Activated CD8-positive, alpha-beta T cell treated with anti-CD3 and anti-CD28 coated beads, Interleukin-2, amount 10 ng/mL, durations not matched to agents 7 days and 5 days (primary cell): ENCODE results near the gene FUT2. TPM values are rescaled to one million over a fixed set of nuclear protein-coding genes. Genes with fewer than 3 reads are reported as not detected.

Source experiments
- ATAC-seq: fragments of 150-1000 bp; cut with Tn5 transposase; one replicate; pipeline ENCODE4 v1.10.0; 2021; ENCODE audit warnings: moderate library complexity
- CTCF ChIA-PET: fragments of 350-600 bp; sonication (Branson Sonifier 250); formaldehyde crosslinking; loops from one replicate; lab custom pipeline; 2021; ENCODE audit warnings: antibody characterized with exemption; lab: Charles Lee
- POLR2A ChIA-PET: fragments of 350-600 bp; sonication (Branson Sonifier 250); formaldehyde crosslinking; loops from one replicate; lab custom pipeline; 2021; ENCODE audit warnings: antibody characterized with exemption; lab: Charles Lee
- DNase-seq: peaks from one replicate; pipeline ENCODE4 v3.0.0-alpha.2; 2020
- H3K27ac Mint-ChIP-seq: one replicate; pipeline ENCODE4 v1.8.0; 2021; ENCODE audit warnings: mild to moderate bottlenecking, mixed read lengths
- H3K27me3 Mint-ChIP-seq: one replicate; pipeline ENCODE4 v1.8.0; 2021; ENCODE audit warnings: low read depth, mixed read lengths
- H3K36me3 Mint-ChIP-seq: one replicate; pipeline ENCODE4 v1.8.0; 2021; ENCODE audit warnings: low read depth, mixed read lengths
- H3K4me1 Mint-ChIP-seq: one replicate; pipeline ENCODE4 v1.8.0; 2021; ENCODE audit warnings: low read depth, mixed read lengths
- H3K4me3 Mint-ChIP-seq: one replicate; pipeline ENCODE4 v1.8.0; 2021; ENCODE audit warnings: mild to moderate bottlenecking, mixed read lengths
- H3K9me3 Mint-ChIP-seq: one replicate; pipeline ENCODE4 v1.8.0; 2022; ENCODE audit warnings: mixed read lengths; ENCODE audit not compliant: insufficient read depth
- total RNA-seq, 2 experiments: library from RNA; stranded (reverse); gene quantifications; one replicate each; pipeline ENCODE4 v1.2.3, GENCODE V29; 2021

FUT2 gene
- total RNA-seq, 2 experiments from 2014 or later = not detected

- Mint-ChIP-seq H3K4me3 (peak overlapping the region; percentile 86), H3K27me3 (peaks cover 2% of the 10 kb centered on the region), H3K36me3 (peaks cover 6% of the 10 kb centered on the region), H3K27ac (peak overlapping the region; percentile 97), H3K4me1 (peaks cover 25% of the 10 kb centered on the region), H3K9me3 (peaks cover 4% of the 10 kb centered on the region)
- ChIA-PET POLR2A (interaction anchor here (1.6 kb wide), 1 partner anchor 19 kb away, joined by 6 read pairs; no protein-coding TSS in a partner anchor), CTCF (interaction anchor here (0.8 to 1.2 kb wide), 5 partner anchors 18 to 75 kb away, joined by 3 to 6 read pairs (median 4); partner anchors contain the start of gene CA11)
- ATAC-seq = peak; percentile 11
- DNase-seq = no peak
Measured at GRCh38 chr19:48720251-48720612, 24.5 kb downstream of the FUT2 start.

- ChIA-PET CTCF (interaction anchor here (0.8 to 1.2 kb wide), 5 partner anchors 18 to 75 kb away, joined by 3 to 6 read pairs (median 4); partner anchors contain the start of gene CA11), POLR2A (interaction anchor here (0.6 to 1.6 kb wide), 2 partner anchors 18 to 399 kb away, joined by 3 to 6 read pairs; no protein-coding TSS in a partner anchor)
- peak overlapping the region; percentile 97 for H3K27ac Mint-ChIP-seq
- peak; percentile 97 for DNase-seq
- H3K27me3 Mint-ChIP-seq = peaks cover 2% of the 10 kb centered on the region
- H3K4me3 Mint-ChIP-seq = peak overlapping the region; percentile 86
- peaks cover 10% of the 10 kb centered on the region for H3K36me3 Mint-ChIP-seq
- peaks cover 28% of the 10 kb centered on the region for H3K4me1 Mint-ChIP-seq
- peak; percentile 97 for ATAC-seq
- peaks cover 8% of the 10 kb centered on the region for H3K9me3 Mint-ChIP-seq
Measured at GRCh38 chr19:48720613-48721296, 25.0 kb downstream of the FUT2 start.

GRCh38 chr19:48722196-48722708 lies 26.5 kb downstream of the FUT2 start:
- DNase-seq (no peak), ATAC-seq (no peak)
- Mint-ChIP-seq H3K27me3 (peaks cover 2% of the 10 kb centered on the region), H3K9me3 (peaks cover 16% of the 10 kb centered on the region), H3K36me3 (peaks cover 21% of the 10 kb centered on the region), H3K4me3 (no peak overlapping the region), H3K27ac (no peak overlapping the region), H3K4me1 (peaks cover 40% of the 10 kb centered on the region)
- ChIA-PET CTCF (no interaction called here), POLR2A (no interaction called here)

GRCh38 chr19:48724796-48725753 lies 29.3 kb downstream of the FUT2 start:
- peaks cover 16% of the 10 kb centered on the region for H3K9me3 Mint-ChIP-seq
- DNase-seq (peak; percentile 63), ATAC-seq (peak; percentile 28)
- H3K4me1 Mint-ChIP-seq = peaks cover 39% of the 10 kb centered on the region
- H3K36me3 Mint-ChIP-seq = peaks cover 28% of the 10 kb centered on the region
- H3K4me3 Mint-ChIP-seq = peak overlapping the region; percentile 13
- H3K27ac Mint-ChIP-seq = peak overlapping the region; percentile 97
- ChIA-PET POLR2A (interaction anchor here (0.7 to 1.2 kb wide), 3 partner anchors 10 to 239 kb away, joined by 3 to 4 read pairs (median 3); no protein-coding TSS in a partner anchor), CTCF (interaction anchor here (0.6 to 2.5 kb wide), 11 partner anchors 8 to 412 kb away, joined by 3 to 15 read pairs (median 4); partner anchors contain the start of genes CA11 and RUVBL2)
- H3K27me3 Mint-ChIP-seq = no peaks in the 10 kb centered on the region

- Mint-ChIP-seq H3K4me1 (peaks cover 26% of the 10 kb centered on the region), H3K27ac (peak overlapping the region; percentile 97), H3K27me3 (peaks cover 4% of the 10 kb centered on the region), H3K9me3 (peaks cover 16% of the 10 kb centered on the region), H3K4me3 (peak overlapping the region; percentile 22), H3K36me3 (peaks cover 28% of the 10 kb centered on the region)
- CTCF ChIA-PET = interaction anchor here (1.0 to 2.5 kb wide), 3 partner anchors 9 to 51 kb away, joined by 3 to 15 read pairs (median 9); no protein-coding TSS in a partner anchor
- POLR2A ChIA-PET = interaction anchor here (1.0 kb wide), 1 partner anchor 13 kb away, joined by 3 read pairs; no protein-coding TSS in a partner anchor
- ATAC-seq = peak; percentile 75
- DNase-seq = peak; percentile 66
Measured at GRCh38 chr19:48726556-48726955, 30.8 kb downstream of the FUT2 start.

- H3K9me3 Mint-ChIP-seq = peaks cover 16% of the 10 kb centered on the region
- CTCF ChIA-PET = no interaction called here
- ATAC-seq = no peak
- peaks cover 11% of the 10 kb centered on the region for H3K27me3 Mint-ChIP-seq
- peaks cover 24% of the 10 kb centered on the region for H3K4me1 Mint-ChIP-seq
- no peak for DNase-seq
- POLR2A ChIA-PET = no interaction called here
- no peak overlapping the region for H3K4me3 Mint-ChIP-seq
- H3K36me3 Mint-ChIP-seq = peaks cover 28% of the 10 kb centered on the region
- H3K27ac Mint-ChIP-seq = no peak overlapping the region
Measured at GRCh38 chr19:48728911-48729664, 33.3 kb downstream of the FUT2 start.

GRCh38 chr19:48731452-48731851 lies 35.7 kb downstream of the FUT2 start:
- no peak overlapping the region for H3K4me3 Mint-ChIP-seq
- H3K27me3 Mint-ChIP-seq = peaks cover 11% of the 10 kb centered on the region
- DNase-seq (no peak), ATAC-seq (no peak)
- POLR2A ChIA-PET = no interaction called here
- no peak overlapping the region for H3K27ac Mint-ChIP-seq
- H3K9me3 Mint-ChIP-seq = peaks cover 4% of the 10 kb centered on the region
- CTCF ChIA-PET = no interaction called here
- peaks cover 15% of the 10 kb centered on the region for H3K36me3 Mint-ChIP-seq
- H3K4me1 Mint-ChIP-seq = peaks cover 7% of the 10 kb centered on the region

GRCh38 chr19:48734625-48735024 lies 38.9 kb downstream of the FUT2 start:
- Mint-ChIP-seq H3K27ac (no peak overlapping the region), H3K27me3 (peaks cover 11% of the 10 kb centered on the region), H3K36me3 (no peaks in the 10 kb centered on the region), H3K4me3 (no peak overlapping the region), H3K9me3 (no peaks in the 10 kb centered on the region), H3K4me1 (peaks cover 11% of the 10 kb centered on the region)
- ChIA-PET CTCF (no interaction called here), POLR2A (no interaction called here)
- DNase-seq = no peak
- ATAC-seq = no peak

GRCh38 chr19:48735031-48735615 lies 39.4 kb downstream of the FUT2 start:
- ATAC-seq (no peak), DNase-seq (no peak)
- H3K4me1 Mint-ChIP-seq = peaks cover 15% of the 10 kb centered on the region
- H3K4me3 Mint-ChIP-seq = no peak overlapping the region
- POLR2A ChIA-PET = no interaction called here
- no peak overlapping the region for H3K27ac Mint-ChIP-seq
- H3K27me3 Mint-ChIP-seq = peaks cover 15% of the 10 kb centered on the region
- CTCF ChIA-PET = interaction anchor here (1.3 kb wide), 1 partner anchor 8 kb away, joined by 3 read pairs; no protein-coding TSS in a partner anchor
- H3K9me3 Mint-ChIP-seq = no peaks in the 10 kb centered on the region
- H3K36me3 Mint-ChIP-seq = no peaks in the 10 kb centered on the region

GRCh38 chr19:48737360-48737998 lies 41.7 kb downstream of the FUT2 start:
- no peaks in the 10 kb centered on the region for H3K9me3 Mint-ChIP-seq
- no peak overlapping the region for H3K27ac Mint-ChIP-seq
- H3K4me1 Mint-ChIP-seq = peaks cover 29% of the 10 kb centered on the region
- no peak overlapping the region for H3K4me3 Mint-ChIP-seq
- CTCF ChIA-PET = interaction anchor here (2.9 kb wide), 1 partner anchor 63 kb away, joined by 15 read pairs; no protein-coding TSS in a partner anchor
- peaks cover 18% of the 10 kb centered on the region for H3K27me3 Mint-ChIP-seq
- no peaks in the 10 kb centered on the region for H3K36me3 Mint-ChIP-seq
- POLR2A ChIA-PET = interaction anchor here (0.6 to 1.3 kb wide), 2 partner anchors 23 to 222 kb away, joined by 3 to 4 read pairs; no protein-coding TSS in a partner anchor
- DNase-seq (no peak), ATAC-seq (no peak)
